Duodenal mucosa (tissue), 2 donors: ENCODE results near the gene RASGEF1C.

Experiments used
- H3K27ac ChIP-seq: one replicate; pipeline ENCODE4 v1.7.0; 2013; ENCODE audit warnings: low read depth, low read length
- H3K27me3 ChIP-seq, 2 donors: one replicate each; pipeline ENCODE4 v1.7.0; 2013; ENCODE audit warnings: low read length in 2 of 2, control low read depth in 1 of 2; ENCODE audit not compliant: insufficient read depth in 2 of 2, control insufficient read depth in 1 of 2
- H3K36me3 ChIP-seq, 2 donors: one replicate each; pipeline ENCODE4 v1.7.0; 2013; ENCODE audit warnings: low read length in 2 of 2, control low read depth in 1 of 2; ENCODE audit not compliant: insufficient read depth in 2 of 2, control insufficient read depth in 1 of 2
- H3K4me1 ChIP-seq, 2 donors: one replicate each; pipeline ENCODE4 v1.7.0; 2013; ENCODE audit warnings: low read length in 2 of 2, control low read depth in 1 of 2; ENCODE audit not compliant: insufficient read depth in 2 of 2, control insufficient read depth in 1 of 2
- H3K4me3 ChIP-seq, 2 donors: one replicate each; pipeline ENCODE4 v1.7.0; 2013; ENCODE audit warnings: low read length in 2 of 2, low read depth in 1 of 2
- H3K9ac ChIP-seq, 2 donors: one replicate each; pipeline ENCODE4 v1.7.0; 2013; ENCODE audit warnings: low read length in 2 of 2, low read depth in 1 of 2
- H3K9me3 ChIP-seq, 2 donors: one replicate each; pipeline ENCODE4 v1.7.0; 2013; ENCODE audit warnings: low read length in 2 of 2, control low read depth in 1 of 2; ENCODE audit not compliant: control insufficient read depth in 1 of 2

RASGEF1C gene

DNA sequence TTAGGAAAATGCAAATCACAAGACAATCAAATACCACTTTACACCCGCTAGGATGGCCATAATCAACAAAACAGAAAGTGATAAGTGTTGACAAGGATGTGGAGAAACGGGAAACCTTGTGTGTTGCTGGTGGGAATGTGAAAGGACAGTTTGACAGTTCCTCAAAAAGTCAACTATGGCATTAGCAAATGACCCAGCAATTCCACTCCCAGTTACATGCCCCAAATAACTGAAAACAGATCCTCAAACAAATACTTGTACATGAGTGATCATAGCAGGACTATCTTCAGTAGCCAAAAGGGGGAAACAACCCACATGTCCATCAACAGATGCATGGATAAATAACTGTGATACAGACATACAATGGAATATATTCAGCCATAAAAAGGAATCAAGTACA, 21.2 kb downstream of the RASGEF1C start:
- no peak overlapping the region for H3K4me3 ChIP-seq
- H3K27ac ChIP-seq, result no peak overlapping the region
- H3K9ac ChIP-seq, result no peak overlapping the region
- no peaks in the 10 kb centered on the region for H3K27me3 ChIP-seq
- no peaks in the 10 kb centered on the region for H3K36me3 ChIP-seq
- peaks cover 2 to 5% of the 10 kb centered on the region in 2 donors for H3K9me3 ChIP-seq
- no peaks in the 10 kb centered on the region for H3K4me1 ChIP-seq

GRCh38 chr5:180180846-180181245, 28.2 kb downstream of the RASGEF1C start:
- Histone ChIP-seq H3K4me1 (no peaks in the 10 kb centered on the region), H3K27me3 (no peaks in the 10 kb centered on the region), H3K9me3 (no peaks in the 10 kb centered on the region), H3K4me3 (no peak overlapping the region), H3K36me3 (no peaks in the 10 kb centered on the region), H3K27ac (no peak overlapping the region), H3K9ac (no peak overlapping the region)

DNA sequence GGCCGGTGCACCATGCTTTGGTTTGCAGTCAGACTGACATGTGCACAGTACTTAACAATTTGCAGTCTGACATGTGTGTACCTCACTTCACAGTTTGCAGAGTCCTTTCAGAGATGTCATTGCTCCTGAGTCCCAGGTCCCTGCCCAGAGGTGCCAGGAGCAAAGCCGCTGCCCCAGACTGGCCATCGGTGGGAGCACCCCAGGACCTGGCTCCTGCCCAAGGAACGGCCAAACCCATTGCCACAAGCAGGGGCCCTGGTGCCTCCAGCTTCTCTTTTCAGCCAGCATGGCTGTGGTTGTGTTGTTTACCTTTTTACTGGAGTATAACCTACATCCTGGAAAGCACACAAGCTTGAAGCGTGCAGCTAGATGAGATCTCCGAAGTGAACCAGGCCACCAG, 28.6 kb downstream of the RASGEF1C start:
- Histone ChIP-seq H3K27ac (no peak overlapping the region), H3K4me3 (no peak overlapping the region), H3K9me3 (no peaks in the 10 kb centered on the region), H3K4me1 (no peaks in the 10 kb centered on the region), H3K36me3 (no peaks in the 10 kb centered on the region), H3K9ac (no peak overlapping the region), H3K27me3 (no peaks in the 10 kb centered on the region)

- H3K4me1 ChIP-seq, result no peaks in the 10 kb centered on the region
- H3K36me3 ChIP-seq, result no peaks in the 10 kb centered on the region
- H3K27me3 ChIP-seq, result no peaks in the 10 kb centered on the region
- no peak overlapping the region for H3K4me3 ChIP-seq
- no peaks in the 10 kb centered on the region for H3K9me3 ChIP-seq
- H3K27ac ChIP-seq, result no peak overlapping the region
- H3K9ac ChIP-seq, result no peak overlapping the region
Measured at GRCh38 chr5:180179442-180180420, 29.3 kb downstream of the RASGEF1C start.

- no peak overlapping the region for H3K27ac ChIP-seq
- H3K4me3 ChIP-seq, result no peak overlapping the region
- no peaks in the 10 kb centered on the region for H3K36me3 ChIP-seq
- H3K27me3 ChIP-seq, result no peaks in the 10 kb centered on the region
- no peak overlapping the region for H3K9ac ChIP-seq
- H3K4me1 ChIP-seq, result no peaks in the 10 kb centered on the region
- no peaks in the 10 kb centered on the region for H3K9me3 ChIP-seq
Measured at GRCh38 chr5:180178531-180179441, 30.2 kb downstream of the RASGEF1C start.

DNA sequence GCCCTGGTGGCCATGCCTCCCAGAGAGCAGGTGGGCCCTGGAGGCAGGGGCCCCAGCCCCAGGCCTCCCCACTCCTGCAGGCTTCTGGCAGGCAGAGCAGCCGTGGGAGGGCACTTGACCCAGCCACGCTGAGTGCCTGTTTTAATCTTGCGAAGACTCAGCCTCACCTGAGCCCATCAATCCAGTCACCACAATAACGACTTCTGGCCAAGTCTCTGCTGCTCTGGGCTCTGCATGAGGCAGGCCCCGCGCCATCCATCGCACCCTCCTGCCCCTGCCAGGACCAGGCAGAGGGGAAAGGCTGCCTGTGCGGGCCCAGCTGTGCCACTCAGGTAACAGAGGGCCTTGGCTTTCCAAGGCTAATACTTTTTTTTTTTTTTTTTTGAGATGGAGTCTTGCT, 32.8 kb downstream of the RASGEF1C start:
- no peaks in the 10 kb centered on the region for H3K27me3 ChIP-seq
- H3K36me3 ChIP-seq, result no peaks in the 10 kb centered on the region
- H3K4me3 ChIP-seq, result no peak overlapping the region
- no peak overlapping the region for H3K27ac ChIP-seq
- H3K4me1 ChIP-seq, result no peaks in the 10 kb centered on the region
- no peaks in the 10 kb centered on the region for H3K9me3 ChIP-seq
- no peak overlapping the region for H3K9ac ChIP-seq

- Histone ChIP-seq H3K27me3 (no peaks in the 10 kb centered on the region), H3K27ac (no peak overlapping the region), H3K4me1 (no peaks in the 10 kb centered on the region), H3K4me3 (no peak overlapping the region), H3K36me3 (no peaks in the 10 kb centered on the region), H3K9me3 (no peaks in the 10 kb centered on the region), H3K9ac (no peak overlapping the region)
Measured at GRCh38 chr5:180175015-180175431, 34.0 kb downstream of the RASGEF1C start.

GRCh38 chr5:180174587-180174972, 34.4 kb downstream of the RASGEF1C start:
- Histone ChIP-seq H3K27me3 (no peaks in the 10 kb centered on the region), H3K4me1 (no peaks in the 10 kb centered on the region), H3K27ac (no peak overlapping the region), H3K9ac (no peak overlapping the region), H3K9me3 (no peaks in the 10 kb centered on the region), H3K36me3 (no peaks in the 10 kb centered on the region), H3K4me3 (no peak overlapping the region)

- Histone ChIP-seq H3K4me3 (no peak overlapping the region), H3K9ac (no peak overlapping the region), H3K27ac (no peak overlapping the region), H3K9me3 (no peaks in the 10 kb centered on the region), H3K27me3 (no peaks in the 10 kb centered on the region), H3K36me3 (no peaks in the 10 kb centered on the region), H3K4me1 (no peaks in the 10 kb centered on the region)
Measured at GRCh38 chr5:180173875-180174586, 35.0 kb downstream of the RASGEF1C start.
